Stimulated activated CD4-positive, alpha-beta T cell treated with anti-CD3 and anti-CD28 coated beads, Interleukin-1b, Interleukin-23, amount 100 ng/mL, for 48 hours (primary cell): ENCODE data around the gene SLC35F4.
"Not testable (repeated sequence)": the region's sequence is repeated elsewhere in the genome, so short reads cannot be mapped to it uniquely, and the experiment has no call there.

Experiments used
- DNase-seq: peaks from one replicate; pipeline ENCODE4 v3.0.0-alpha.2; 2020

Gene SLC35F4

GRCh38 chr14:57785058-57785457 lies 80.8 kb downstream of the SLC35F4 start:
- no peak for DNase-seq

- no peak for DNase-seq
Observed at GRCh38 chr14:57771801-57772200, 94.1 kb downstream of the SLC35F4 start.

GRCh38 chr14:57769863-57770523 lies 95.9 kb downstream of the SLC35F4 start:
- no peak for DNase-seq

DNA sequence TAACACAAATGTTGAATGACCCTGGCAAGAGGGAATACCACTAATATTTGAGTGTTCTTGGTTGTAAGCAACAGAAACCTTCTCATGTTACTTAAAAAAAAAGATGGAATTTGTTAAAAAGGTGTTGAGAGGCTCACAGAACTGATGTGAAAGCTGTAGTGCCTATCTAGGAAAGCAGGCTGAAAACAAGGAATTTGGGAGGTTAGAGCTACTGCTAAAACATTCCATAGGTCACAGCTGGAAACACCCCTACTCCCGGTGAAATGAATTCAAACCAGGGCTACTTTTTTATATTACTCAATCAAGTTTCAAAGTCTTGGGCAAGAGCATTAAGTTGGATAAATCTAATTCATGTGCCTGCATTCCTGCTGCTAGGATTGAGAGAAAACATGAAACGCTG lies 104.1 kb downstream of the SLC35F4 start:
- no peak for DNase-seq

DNA sequence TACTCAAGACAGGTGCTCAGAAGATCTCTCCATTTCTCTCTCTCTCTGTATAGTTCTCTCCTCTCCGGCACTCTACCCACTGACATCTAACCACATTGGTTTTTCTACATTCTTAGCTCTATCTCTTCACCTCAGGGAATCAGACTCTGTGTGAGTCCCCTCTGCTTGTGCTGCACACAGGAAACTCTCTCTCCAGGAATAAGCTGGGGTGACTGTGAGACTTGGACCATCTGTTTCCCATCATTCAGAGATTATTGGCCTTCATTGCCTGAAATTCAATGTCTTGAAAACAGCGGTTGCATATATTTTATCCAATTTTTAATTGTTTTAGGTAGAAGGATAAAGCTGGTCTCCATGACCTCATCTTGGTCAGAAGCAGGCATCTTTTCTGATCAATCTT lies 105.0 kb downstream of the SLC35F4 start:
- no peak for DNase-seq

DNA sequence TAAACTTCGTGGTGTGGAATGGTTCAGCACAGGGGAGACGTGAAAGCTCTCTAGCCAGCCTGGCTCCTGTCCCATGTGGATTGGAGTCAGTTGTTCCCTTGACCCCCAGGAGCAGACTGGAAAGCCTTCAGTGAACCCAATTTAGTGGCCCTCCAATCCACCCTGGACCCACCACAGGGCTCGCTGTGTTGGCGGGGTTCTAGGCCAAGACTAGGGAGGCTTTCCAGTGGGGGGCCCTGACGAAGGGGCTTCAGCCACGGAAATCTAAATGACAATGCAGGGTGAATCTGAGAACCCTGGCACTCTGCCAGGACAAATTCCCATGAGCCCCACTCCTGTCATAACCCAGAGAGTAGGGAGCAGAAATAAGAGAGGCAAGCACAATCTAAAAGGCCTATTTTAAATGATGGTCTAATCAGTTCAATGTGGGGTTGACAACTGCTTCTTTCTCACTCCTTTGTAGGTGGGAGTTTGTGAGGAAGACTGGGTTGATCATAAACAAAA lies 110.8 kb downstream of the SLC35F4 start:
- no peak for DNase-seq

DNA sequence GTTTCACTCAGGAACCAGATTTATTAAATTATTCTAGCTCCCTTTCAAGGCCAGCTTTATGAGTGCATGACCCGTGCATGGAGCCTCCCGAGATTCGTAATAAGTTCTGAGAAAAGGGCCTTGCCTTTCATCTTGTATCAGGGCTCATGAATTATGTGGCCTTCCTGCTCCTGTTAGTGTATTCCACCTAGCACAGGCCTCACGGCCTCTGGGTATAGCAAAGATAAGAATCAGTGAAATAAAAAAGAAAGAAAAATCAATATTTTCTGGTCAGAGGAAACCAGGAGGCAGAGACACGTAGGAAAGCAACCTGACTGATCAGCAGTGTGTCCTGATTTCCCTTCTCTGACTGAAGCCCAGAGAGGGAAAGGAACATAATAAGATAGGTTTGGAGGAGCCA lies 111.4 kb downstream of the SLC35F4 start:
- no peak for DNase-seq

GRCh38 chr14:57753821-57754220 lies 112.1 kb downstream of the SLC35F4 start:
- no peak for DNase-seq

DNA sequence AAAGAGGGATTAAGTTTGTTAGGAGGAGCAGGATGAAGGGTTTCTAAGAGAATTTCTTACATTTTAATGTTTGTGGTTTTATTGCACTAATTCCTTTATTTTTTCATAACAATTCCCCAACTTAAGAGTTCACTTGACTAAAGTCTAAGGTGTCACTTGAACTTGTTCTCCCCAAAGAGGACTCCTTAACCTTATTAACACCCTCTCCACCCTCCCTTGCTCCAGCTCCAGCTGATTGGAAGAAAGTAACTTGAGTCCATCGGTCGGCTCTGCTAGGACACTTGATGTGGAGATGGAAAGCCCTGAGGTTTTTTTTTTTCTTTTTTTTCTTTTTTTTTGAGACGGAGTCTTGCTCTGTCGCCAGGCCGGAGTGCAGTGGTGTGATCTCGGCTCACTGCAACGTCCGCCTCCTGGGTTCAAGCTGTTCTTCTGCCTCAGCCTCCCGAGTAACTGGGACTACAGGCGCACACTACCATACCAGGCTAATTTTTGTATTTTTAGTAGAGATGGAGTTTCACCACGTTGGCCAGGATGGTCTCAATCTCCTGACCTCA lies 113.7 kb downstream of the SLC35F4 start:
- DNase-seq, result not testable (repeated sequence)

GRCh38 chr14:57751400-57751799 lies 114.5 kb downstream of the SLC35F4 start:
- DNase-seq, result no peak

DNA sequence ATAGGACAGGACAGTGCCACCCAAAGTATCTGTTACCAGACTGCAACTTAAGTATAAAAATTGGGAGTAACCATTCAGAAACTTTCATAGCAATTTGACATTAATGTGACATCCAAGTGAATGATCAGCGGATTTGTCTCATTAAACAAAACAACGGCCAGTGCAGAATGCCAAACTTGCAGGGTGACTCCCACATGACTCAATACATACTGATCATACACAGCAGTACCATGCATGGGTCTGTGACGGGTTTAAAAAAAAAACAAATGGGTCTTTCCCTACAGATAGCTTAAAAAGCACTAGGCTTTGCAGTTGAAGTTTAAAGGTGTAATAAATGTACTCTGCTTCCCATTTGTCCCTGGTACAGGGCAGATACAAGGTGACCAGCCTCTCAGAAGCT lies 116.6 kb downstream of the SLC35F4 start:
- DNase-seq, result no peak

DNA sequence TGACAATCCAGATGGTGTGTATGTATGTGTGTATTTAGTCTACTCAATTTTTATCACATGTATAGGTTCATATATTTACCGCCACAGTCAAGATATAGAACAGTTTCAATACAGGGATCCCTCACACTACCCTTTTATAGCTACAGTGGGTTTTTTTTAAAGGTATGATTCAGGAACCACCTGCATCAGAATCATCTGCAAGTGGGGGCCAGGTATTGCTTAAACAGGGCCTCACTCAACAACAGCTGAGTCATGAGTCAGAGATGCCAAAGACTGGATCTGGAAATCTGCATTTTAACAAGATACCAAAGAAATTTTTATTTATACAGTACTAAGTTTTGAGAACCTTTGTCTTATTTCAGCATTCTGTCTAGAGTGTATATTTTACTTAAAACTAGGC lies 117.6 kb downstream of the SLC35F4 start:
- DNase-seq, result no peak

DNA sequence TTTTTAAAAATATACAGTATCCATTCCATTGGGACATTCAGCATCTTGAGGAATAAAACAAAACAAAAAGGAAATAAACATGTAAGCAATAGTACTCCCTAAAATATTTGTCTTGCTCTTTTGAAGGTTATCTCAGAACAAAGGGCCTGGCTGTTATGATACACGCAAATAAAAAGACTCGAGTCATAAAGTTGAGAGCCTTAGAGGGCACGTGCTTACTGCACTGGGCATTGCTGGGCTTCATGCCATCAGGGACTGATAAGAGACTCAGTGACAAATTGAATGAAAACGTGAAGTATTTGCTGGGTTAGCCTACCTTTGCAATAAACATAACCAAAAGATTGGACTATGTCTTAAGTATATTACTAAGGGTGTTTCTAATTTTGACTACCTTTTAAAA lies 118.9 kb downstream of the SLC35F4 start:
- DNase-seq, result no peak

DNA sequence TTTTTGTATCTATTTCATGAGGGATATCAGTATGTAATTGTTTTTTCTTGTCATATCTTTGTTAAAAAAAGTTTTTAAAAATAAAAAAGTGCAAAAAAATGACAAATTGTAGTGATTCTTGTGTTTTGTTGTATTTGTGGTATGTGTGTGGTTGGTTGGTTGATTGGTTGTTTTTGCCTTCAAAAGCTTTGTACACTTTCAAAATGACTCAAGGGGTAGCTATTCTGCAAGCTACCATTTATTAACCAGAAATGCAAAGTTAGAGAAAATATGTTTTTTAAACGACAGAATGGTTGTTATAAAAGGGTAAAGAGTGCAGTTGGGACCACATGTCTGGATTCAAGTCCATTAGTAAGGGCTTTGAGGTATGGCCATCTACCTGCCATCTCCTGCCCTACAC lies 119.3 kb downstream of the SLC35F4 start:
- DNase-seq, result no peak

GRCh38 chr14:57739516-57739915 lies 126.4 kb downstream of the SLC35F4 start:
- no peak for DNase-seq

- DNase-seq, result no peak
Observed at GRCh38 chr14:57737598-57737997, 128.3 kb downstream of the SLC35F4 start.

DNA sequence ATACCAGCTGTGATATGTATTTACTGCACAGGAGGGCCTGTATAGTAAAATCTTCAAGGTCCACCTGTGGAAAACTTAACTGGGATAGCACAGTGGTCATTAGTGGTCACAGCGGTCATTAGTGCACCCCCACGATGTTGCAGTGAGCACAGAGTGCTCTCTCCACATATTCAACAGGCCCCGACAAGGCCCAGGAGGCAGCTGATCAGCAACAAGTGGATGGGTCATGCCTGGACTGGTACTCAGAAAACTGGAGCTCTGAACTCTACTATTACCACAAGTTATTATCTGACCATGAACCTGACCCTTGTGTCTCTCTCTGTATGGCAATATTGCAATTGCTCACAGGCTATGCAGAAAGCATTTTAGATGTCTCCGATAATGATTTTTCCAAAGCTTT lies 129.5 kb downstream of the SLC35F4 start:
- no peak for DNase-seq

DNA sequence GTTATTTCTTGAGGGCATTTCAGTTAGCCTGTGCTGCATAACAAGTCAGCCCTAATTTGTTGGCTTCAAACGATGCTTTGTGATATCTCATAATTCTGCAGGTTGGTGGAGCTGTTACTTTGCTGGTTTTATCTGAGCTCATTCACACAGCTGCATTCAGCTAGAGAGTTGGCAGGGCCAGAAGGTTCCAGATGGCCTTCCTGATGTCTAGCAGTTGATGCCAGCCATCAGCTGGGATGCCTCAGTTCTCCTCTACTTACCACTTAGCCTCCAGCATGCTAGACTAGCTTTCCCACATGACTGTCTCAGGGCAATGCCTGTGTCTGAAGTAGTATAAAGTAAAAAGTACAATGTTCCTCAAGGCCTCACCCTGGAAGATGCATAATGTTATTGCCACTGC lies 130.6 kb downstream of the SLC35F4 start:
- no peak for DNase-seq

- DNase-seq, result no peak
Observed at GRCh38 chr14:57732463-57733285, 133.2 kb downstream of the SLC35F4 start.

- no peak for DNase-seq
Observed at GRCh38 chr14:57729208-57730187, 136.4 kb downstream of the SLC35F4 start.

GRCh38 chr14:57725399-57726077 lies 140.4 kb downstream of the SLC35F4 start:
- no peak for DNase-seq

- not testable (repeated sequence) for DNase-seq
Observed at GRCh38 chr14:57722141-57722540, 143.8 kb downstream of the SLC35F4 start.
